ENCODE results near the gene CACHD1. TPM values are rescaled to one million over a fixed set of nuclear protein-coding genes. Genes with fewer than 3 reads are reported as not detected.

Gene CACHD1
- total and polyA plus RNA-seq, 4 donors = 4.7 to 49.6 (median 12.5) TPM

DNA sequence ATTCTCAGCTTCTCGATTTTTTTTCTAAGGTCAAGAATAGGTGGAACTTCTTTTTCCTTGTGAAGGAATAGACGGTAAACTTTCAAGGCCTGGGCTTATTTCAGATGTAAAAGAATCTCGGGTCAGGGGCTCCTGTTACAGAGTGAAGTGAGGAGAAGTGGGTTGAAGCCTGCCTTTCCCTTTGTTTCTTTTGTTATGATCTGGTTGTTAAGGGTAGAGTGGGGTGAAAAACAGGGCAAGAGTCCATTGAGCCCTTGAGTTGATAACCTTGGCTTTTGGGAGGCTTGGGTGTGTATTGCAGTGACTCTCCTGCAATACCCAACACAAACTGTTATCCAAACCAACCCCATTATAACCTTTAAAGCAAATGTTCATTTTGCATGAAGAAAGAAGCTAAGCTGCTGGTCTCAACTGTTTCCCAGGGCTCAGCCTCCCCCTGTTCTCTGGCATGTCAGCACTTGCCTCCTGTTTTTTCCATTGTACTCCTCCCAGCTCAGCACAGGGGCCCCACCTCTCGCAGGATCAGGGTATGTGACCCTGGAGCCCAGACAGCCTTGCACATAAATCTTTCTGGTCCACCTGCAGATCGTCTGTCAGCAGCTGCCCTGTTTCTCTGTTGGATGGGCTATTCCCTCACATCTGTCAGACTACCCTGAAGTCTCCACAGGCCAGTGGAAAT, 102.4 kb downstream of the CACHD1 start:
- Histone ChIP-seq H3K27me3 (ENCODE audit: control insufficient read depth in 3 of 3, insufficient read depth in 3 of 3, low read length in 2 of 3) (no peaks in the 10 kb centered on the region), H3K4me3 (no peak overlapping the region), H3K9ac (ENCODE audit: insufficient read depth in 1 of 2, low read length in 2 of 2) (no peak overlapping the region), H3K9me3 (ENCODE audit: control insufficient read depth in 4 of 4, insufficient read depth in 3 of 4, low read length in 3 of 4) (no peaks in the 10 kb centered on the region), H3K36me3 (ENCODE audit: control insufficient read depth in 4 of 4, insufficient read depth in 4 of 4, low read length in 4 of 4) (no peaks in the 10 kb centered on the region), H3K27ac (ENCODE audit: low read depth in 1 of 2, low read length in 1 of 2) (no peak overlapping the region), H3K4me1 (ENCODE audit: control insufficient read depth in 5 of 5, insufficient read depth in 5 of 5, low read length in 5 of 5) (peaks cover 0 to 51% (median 8%) of the 10 kb centered on the region in 5 donors)
- peak; percentile 36 to 52 (median 46) for DNase-seq
- TF ChIP-seq, protein P1, sequence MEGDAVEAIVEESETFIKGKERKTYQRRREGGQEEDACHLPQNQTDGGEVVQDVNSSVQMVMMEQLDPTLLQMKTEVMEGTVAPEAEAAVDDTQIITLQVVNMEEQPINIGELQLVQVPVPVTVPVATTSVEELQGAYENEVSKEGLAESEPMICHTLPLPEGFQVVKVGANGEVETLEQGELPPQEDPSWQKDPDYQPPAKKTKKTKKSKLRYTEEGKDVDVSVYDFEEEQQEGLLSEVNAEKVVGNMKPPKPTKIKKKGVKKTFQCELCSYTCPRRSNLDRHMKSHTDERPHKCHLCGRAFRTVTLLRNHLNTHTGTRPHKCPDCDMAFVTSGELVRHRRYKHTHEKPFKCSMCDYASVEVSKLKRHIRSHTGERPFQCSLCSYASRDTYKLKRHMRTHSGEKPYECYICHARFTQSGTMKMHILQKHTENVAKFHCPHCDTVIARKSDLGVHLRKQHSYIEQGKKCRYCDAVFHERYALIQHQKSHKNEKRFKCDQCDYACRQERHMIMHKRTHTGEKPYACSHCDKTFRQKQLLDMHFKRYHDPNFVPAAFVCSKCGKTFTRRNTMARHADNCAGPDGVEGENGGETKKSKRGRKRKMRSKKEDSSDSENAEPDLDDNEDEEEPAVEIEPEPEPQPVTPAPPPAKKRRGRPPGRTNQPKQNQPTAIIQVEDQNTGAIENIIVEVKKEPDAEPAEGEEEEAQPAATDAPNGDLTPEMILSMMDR (IDR thresholded peaks at IDR 0.05; ENCODE audit: control extremely low read depth, extremely low read depth) = no peak
- WGBS, 2 donors = 75 to 77% methylated on average over 5 of the region's 5 CpGs
- ATAC-seq (ENCODE audit: insufficient read depth, low FRiP score) = no peak

- Histone ChIP-seq H3K9me3 (ENCODE audit: control insufficient read depth in 4 of 4, insufficient read depth in 3 of 4, low read length in 3 of 4) (no peaks in the 10 kb centered on the region), H3K4me3 (no peak overlapping the region), H3K36me3 (ENCODE audit: control insufficient read depth in 4 of 4, insufficient read depth in 4 of 4, low read length in 4 of 4) (no peaks in the 10 kb centered on the region), H3K4me1 (ENCODE audit: control insufficient read depth in 5 of 5, insufficient read depth in 5 of 5, low read length in 5 of 5) (peaks cover 0 to 47% (median 8%) of the 10 kb centered on the region in 5 donors), H3K9ac (ENCODE audit: insufficient read depth in 1 of 2, low read length in 2 of 2) (no peak overlapping the region), H3K27ac (ENCODE audit: low read depth in 1 of 2, low read length in 1 of 2) (no peak overlapping the region), H3K27me3 (ENCODE audit: control insufficient read depth in 3 of 3, insufficient read depth in 3 of 3, low read length in 2 of 3) (no peaks in the 10 kb centered on the region)
- DNase-seq (no peak), ATAC-seq (ENCODE audit: insufficient read depth, low FRiP score) (no peak)
- TF ChIP-seq, protein P1 (IDR thresholded peaks at IDR 0.05; ENCODE audit: control extremely low read depth, extremely low read depth) = no peak
- 87 to 95% methylated on average over 3 of the region's 3 CpGs for WGBS, 2 donors
These were observed 104.4 kb downstream of the CACHD1 start for GRCh38 chr1:64574301-64574700.

GRCh38 chr1:64575881-64576676, 106.2 kb downstream of the CACHD1 start:
- H3K27me3 ChIP-seq (ENCODE audit: control insufficient read depth in 3 of 3, insufficient read depth in 3 of 3, low read length in 2 of 3) = no peaks in the 10 kb centered on the region
- WGBS, 2 donors = 83 to 89% methylated on average over 11 of the region's 11 CpGs
- no peak for ATAC-seq (ENCODE audit: insufficient read depth, low FRiP score)
- no peaks in the 10 kb centered on the region for H3K36me3 ChIP-seq (ENCODE audit: control insufficient read depth in 4 of 4, insufficient read depth in 4 of 4, low read length in 4 of 4)
- H3K4me3 ChIP-seq = no peak overlapping the region
- peaks cover 0 to 31% (median 8%) of the 10 kb centered on the region in 5 donors for H3K4me1 ChIP-seq (ENCODE audit: control insufficient read depth in 5 of 5, insufficient read depth in 5 of 5, low read length in 5 of 5)
- no peak for DNase-seq
- no peak overlapping the region for H3K9ac ChIP-seq (ENCODE audit: insufficient read depth in 1 of 2, low read length in 2 of 2)
- TF ChIP-seq, protein P1 (IDR thresholded peaks at IDR 0.05; ENCODE audit: control extremely low read depth, extremely low read depth) = no peak
- H3K9me3 ChIP-seq (ENCODE audit: control insufficient read depth in 4 of 4, insufficient read depth in 3 of 4, low read length in 3 of 4) = no peaks in the 10 kb centered on the region
- H3K27ac ChIP-seq (ENCODE audit: low read depth in 1 of 2, low read length in 1 of 2) = no peak overlapping the region

Data from lung (tissue), 12 donors.